ENCODE results near the gene CPT1B. TPM values are rescaled to one million over a fixed set of nuclear protein-coding genes. Genes with fewer than 3 reads are reported as not detected.

The CPT1B gene
- total RNA-seq, 1 donor from 2014 or later: 32.7 TPM

- no peak overlapping the region for H3K27ac ChIP-seq (ENCODE audit: low read depth, low read length)
- no peak overlapping the region for H2AFZ ChIP-seq (ENCODE audit: low read depth, low read length)
- no peaks in the 10 kb centered on the region for H3K36me3 ChIP-seq (ENCODE audit: insufficient read depth, low read length)
- Mint-ChIP-seq H3K4me3 (ENCODE audit: unreplicated experiment) (no peak overlapping the region), H3K27ac (ENCODE audit: unreplicated experiment) (no peak overlapping the region), H3K4me1 (ENCODE audit: low read depth, unreplicated experiment) (peaks cover 5% of the 10 kb centered on the region), H3K27me3 (ENCODE audit: low read depth, unreplicated experiment) (peaks cover 47% of the 10 kb centered on the region), H3K36me3 (ENCODE audit: low read depth, unreplicated experiment) (no peaks in the 10 kb centered on the region), H3K9me3 (ENCODE audit: unreplicated experiment) (no peaks in the 10 kb centered on the region)
- TF ChIP-seq, protein P1, sequence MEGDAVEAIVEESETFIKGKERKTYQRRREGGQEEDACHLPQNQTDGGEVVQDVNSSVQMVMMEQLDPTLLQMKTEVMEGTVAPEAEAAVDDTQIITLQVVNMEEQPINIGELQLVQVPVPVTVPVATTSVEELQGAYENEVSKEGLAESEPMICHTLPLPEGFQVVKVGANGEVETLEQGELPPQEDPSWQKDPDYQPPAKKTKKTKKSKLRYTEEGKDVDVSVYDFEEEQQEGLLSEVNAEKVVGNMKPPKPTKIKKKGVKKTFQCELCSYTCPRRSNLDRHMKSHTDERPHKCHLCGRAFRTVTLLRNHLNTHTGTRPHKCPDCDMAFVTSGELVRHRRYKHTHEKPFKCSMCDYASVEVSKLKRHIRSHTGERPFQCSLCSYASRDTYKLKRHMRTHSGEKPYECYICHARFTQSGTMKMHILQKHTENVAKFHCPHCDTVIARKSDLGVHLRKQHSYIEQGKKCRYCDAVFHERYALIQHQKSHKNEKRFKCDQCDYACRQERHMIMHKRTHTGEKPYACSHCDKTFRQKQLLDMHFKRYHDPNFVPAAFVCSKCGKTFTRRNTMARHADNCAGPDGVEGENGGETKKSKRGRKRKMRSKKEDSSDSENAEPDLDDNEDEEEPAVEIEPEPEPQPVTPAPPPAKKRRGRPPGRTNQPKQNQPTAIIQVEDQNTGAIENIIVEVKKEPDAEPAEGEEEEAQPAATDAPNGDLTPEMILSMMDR (IDR thresholded peaks at IDR 0.05; ENCODE audit: insufficient read depth, low read depth, low read length): no peak
- TF ChIP-seq EZH2 (IDR thresholded peaks at IDR 0.05; ENCODE audit: insufficient read depth, low read length): no peak
- DNase-seq (ENCODE audit: low read depth) (no peak), FAIRE-seq (no peak)
- H4K20me1 ChIP-seq (ENCODE audit: insufficient read depth, low read length): no peaks in the 10 kb centered on the region
- H3K4me2 ChIP-seq (ENCODE audit: low read length): no peak overlapping the region
- H3K9me3 ChIP-seq (ENCODE audit: insufficient read depth, low read depth, low read length): no peaks in the 10 kb centered on the region
- no peak overlapping the region for H3K4me3 ChIP-seq (ENCODE audit: insufficient read depth, low read depth, low read length)
- peaks cover 4% of the 10 kb centered on the region for H3K4me1 ChIP-seq (ENCODE audit: insufficient read depth, low read length)
- peaks cover 31% of the 10 kb centered on the region for H3K27me3 ChIP-seq (ENCODE audit: insufficient read depth, low read length)
- H3K79me2 ChIP-seq (ENCODE audit: insufficient read depth, low read length): no peaks in the 10 kb centered on the region
- H3K9ac ChIP-seq (ENCODE audit: low read length): no peak overlapping the region
These were observed 18.2 kb downstream of the CPT1B start for GRCh38 chr22:50560034-50560433.

GRCh38 chr22:50556703-50557102 lies 21.5 kb downstream of the CPT1B start:
- Mint-ChIP-seq H3K27ac (ENCODE audit: unreplicated experiment) (no peak overlapping the region), H3K27me3 (ENCODE audit: low read depth, unreplicated experiment) (peaks cover 35% of the 10 kb centered on the region), H3K4me1 (ENCODE audit: low read depth, unreplicated experiment) (peaks cover 5% of the 10 kb centered on the region), H3K9me3 (ENCODE audit: unreplicated experiment) (no peaks in the 10 kb centered on the region), H3K36me3 (ENCODE audit: low read depth, unreplicated experiment) (no peaks in the 10 kb centered on the region), H3K4me3 (ENCODE audit: unreplicated experiment) (no peak overlapping the region)
- Histone ChIP-seq H3K4me1 (ENCODE audit: insufficient read depth, low read length) (no peaks in the 10 kb centered on the region), H4K20me1 (ENCODE audit: insufficient read depth, low read length) (no peaks in the 10 kb centered on the region), H3K4me2 (ENCODE audit: low read length) (no peak overlapping the region), H3K9ac (ENCODE audit: low read length) (no peak overlapping the region), H2AFZ (ENCODE audit: low read depth, low read length) (no peak overlapping the region), H3K27ac (ENCODE audit: low read depth, low read length) (no peak overlapping the region), H3K79me2 (ENCODE audit: insufficient read depth, low read length) (no peaks in the 10 kb centered on the region), H3K36me3 (ENCODE audit: insufficient read depth, low read length) (no peaks in the 10 kb centered on the region), H3K27me3 (ENCODE audit: insufficient read depth, low read length) (peaks cover 29% of the 10 kb centered on the region), H3K4me3 (ENCODE audit: insufficient read depth, low read depth, low read length) (no peak overlapping the region), H3K9me3 (ENCODE audit: insufficient read depth, low read depth, low read length) (no peaks in the 10 kb centered on the region)
- TF ChIP-seq, protein P1 (IDR thresholded peaks at IDR 0.05; ENCODE audit: insufficient read depth, low read depth, low read length): no peak
- TF ChIP-seq EZH2 (IDR thresholded peaks at IDR 0.05; ENCODE audit: insufficient read depth, low read length): no peak
- FAIRE-seq (no peak), DNase-seq (ENCODE audit: low read depth) (no peak)

DNA sequence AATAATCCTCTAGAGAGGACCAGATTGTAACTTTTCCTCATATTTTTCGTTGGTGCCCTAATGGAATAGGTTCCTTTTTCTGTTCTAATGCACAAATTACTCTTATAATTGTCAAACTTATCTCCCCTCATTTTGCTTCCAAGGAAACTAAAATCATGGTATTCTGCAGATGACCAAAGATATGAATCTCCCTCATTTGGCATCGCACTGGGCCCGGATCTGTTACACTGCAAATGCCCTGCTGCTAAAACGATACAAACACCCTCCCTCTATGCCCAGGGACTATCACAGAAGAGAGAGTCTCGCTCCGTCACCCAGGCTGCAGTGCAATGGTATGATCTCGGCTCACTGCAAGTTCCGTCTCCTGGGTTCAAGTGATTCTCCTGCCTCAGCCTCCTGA lies 24.9 kb downstream of the CPT1B start:
- DNase-seq (ENCODE audit: low read depth) (no peak), FAIRE-seq (no peak)
- H3K4me1 ChIP-seq (ENCODE audit: insufficient read depth, low read length): no peaks in the 10 kb centered on the region
- H3K79me2 ChIP-seq (ENCODE audit: insufficient read depth, low read length): no peaks in the 10 kb centered on the region
- TF ChIP-seq, protein P1 (IDR thresholded peaks at IDR 0.05; ENCODE audit: insufficient read depth, low read depth, low read length): no peak
- TF ChIP-seq EZH2 (IDR thresholded peaks at IDR 0.05; ENCODE audit: insufficient read depth, low read length): no peak
- no peaks in the 10 kb centered on the region for H3K36me3 ChIP-seq (ENCODE audit: insufficient read depth, low read length)
- no peaks in the 10 kb centered on the region for H3K36me3 Mint-ChIP-seq (ENCODE audit: low read depth, unreplicated experiment)
- no peaks in the 10 kb centered on the region for H3K9me3 Mint-ChIP-seq (ENCODE audit: unreplicated experiment)
- peaks cover 35% of the 10 kb centered on the region for H3K27me3 Mint-ChIP-seq (ENCODE audit: low read depth, unreplicated experiment)
- no peak overlapping the region for H3K4me3 Mint-ChIP-seq (ENCODE audit: unreplicated experiment)
- H3K4me2 ChIP-seq (ENCODE audit: low read length): no peak overlapping the region
- H3K4me1 Mint-ChIP-seq (ENCODE audit: low read depth, unreplicated experiment): no peaks in the 10 kb centered on the region
- no peak overlapping the region for H2AFZ ChIP-seq (ENCODE audit: low read depth, low read length)
- H3K27ac ChIP-seq (ENCODE audit: low read depth, low read length): no peak overlapping the region
- no peak overlapping the region for H3K4me3 ChIP-seq (ENCODE audit: insufficient read depth, low read depth, low read length)
- no peaks in the 10 kb centered on the region for H3K9me3 ChIP-seq (ENCODE audit: insufficient read depth, low read depth, low read length)
- peaks cover 36% of the 10 kb centered on the region for H3K27me3 ChIP-seq (ENCODE audit: insufficient read depth, low read length)
- no peak overlapping the region for H3K9ac ChIP-seq (ENCODE audit: low read length)
- H3K27ac Mint-ChIP-seq (ENCODE audit: unreplicated experiment): no peak overlapping the region
- H4K20me1 ChIP-seq (ENCODE audit: insufficient read depth, low read length): no peaks in the 10 kb centered on the region
